ENCODE data around the gene GGN.
"Not testable (repeated sequence)": the region's sequence is repeated elsewhere in the genome, so short reads cannot be mapped to it uniquely, and the experiment has no call there.

GGN gene

DNA sequence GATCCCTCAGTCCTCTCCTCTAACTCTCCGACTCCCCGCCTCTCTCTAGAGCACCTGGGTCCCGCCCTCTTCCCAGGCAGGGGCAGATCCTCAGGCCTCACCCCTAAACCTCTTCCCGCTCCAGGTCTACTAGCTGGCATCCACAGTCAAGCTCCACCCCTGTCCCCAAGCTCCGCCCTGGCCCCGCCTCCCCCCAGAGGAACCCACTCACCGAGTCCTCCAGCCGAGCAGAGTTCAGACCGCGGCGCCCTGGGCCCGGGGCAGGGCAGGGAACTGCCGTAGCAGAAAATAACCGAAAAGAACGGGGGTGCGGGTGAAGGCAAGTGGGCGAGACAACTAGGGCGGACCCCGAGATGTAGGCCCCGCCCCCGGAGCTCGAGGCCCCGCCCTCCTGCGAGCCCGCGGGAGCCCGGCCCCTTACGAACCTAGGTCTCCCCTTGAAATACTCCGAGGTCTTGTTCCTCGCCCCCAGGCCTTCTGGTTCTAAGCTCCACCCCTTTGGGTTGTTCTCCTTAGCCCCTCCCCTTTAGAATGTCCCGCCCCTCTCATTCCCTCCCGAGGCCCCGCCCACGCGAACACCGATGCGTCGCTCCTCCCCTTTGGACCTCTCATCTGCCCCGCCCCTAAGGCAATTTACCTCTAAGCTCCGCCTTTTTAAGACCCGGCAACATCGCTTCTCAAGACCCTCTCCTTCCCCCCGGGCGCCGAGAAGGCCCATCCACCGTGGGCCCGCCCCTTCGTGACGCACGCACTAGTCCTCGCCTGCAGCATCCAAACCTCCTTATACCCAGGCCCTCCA is at the start of gene GGN:
Gene GGN, minus strand, starts transcription at position 485 of the 799 bp plus-strand sequence. CDS start 773 bp downstream, outside the sequence.
- DNase-seq: peak; percentile 82

DNA sequence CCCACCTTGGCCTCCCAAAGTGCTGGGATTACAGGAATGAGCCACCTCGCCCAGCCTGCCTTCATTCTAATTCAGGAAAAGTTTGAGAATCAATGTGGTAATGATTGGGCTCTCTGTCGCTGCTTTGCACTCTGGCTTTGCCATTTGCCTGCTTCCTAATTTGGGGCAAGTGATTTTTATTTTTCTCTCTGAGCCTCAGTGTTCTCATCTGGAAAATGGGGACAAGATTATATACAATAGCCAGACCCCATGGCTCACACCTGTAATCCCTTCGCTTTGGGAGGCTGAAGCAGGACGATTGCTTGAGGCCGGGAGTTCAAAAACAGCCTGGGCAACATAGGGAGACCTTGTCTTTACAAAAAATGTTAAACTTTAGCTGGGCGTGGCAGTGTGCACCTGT is 49.5 kb upstream of the GGN start:
- no peak for DNase-seq

DNA sequence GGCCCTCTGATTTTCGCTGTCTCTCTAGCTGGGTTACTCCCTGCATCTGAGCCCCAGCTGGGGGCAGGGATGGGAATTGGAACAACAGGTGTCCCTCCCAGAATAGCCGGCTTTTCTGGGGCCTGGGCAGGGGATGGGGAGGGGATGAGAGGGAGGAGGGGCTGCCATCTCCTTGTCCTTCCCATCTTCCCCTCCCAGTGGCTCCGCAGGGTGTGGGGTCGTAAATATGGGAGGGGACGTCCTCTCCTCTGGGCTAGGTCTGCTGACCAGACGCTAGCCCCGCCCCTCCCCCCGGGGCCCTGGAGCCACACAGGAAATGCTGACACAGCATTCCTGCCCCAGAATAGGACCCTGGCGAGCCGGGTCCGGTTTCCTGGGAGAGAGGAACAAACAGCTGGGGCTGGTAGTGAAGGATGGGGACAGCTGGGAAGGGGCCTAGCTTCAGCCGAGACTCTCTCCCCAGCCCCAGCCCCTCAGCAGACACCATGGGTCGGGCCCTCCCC is 46.8 kb upstream of the GGN start:
- no peak for DNase-seq

DNA sequence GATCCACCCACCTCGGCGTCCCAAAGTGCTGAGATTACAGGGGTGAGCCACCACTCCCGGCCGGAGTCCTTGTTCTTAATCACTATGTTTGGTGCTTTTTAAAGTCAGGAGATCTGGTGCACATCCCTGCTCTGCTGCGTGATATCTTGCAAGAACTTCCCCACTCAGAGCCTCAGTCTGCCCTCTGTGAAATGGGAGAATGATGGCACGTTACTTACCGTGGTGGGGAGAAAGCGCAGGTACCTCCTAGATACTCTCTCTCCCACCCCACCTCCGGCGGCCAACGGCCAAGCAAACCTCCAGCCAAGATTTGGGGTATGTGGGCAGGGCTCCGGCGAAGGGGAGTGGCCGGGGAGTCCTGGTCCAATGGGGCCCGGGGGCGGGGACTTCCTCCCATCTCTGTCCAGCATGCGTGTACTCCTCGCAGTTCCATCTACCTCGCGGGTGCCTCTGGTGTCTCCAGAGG is 45.5 kb upstream of the GGN start, which contains the start of gene RYR1:
Gene RYR1, plus strand, starts transcription at position 424 of the 466 bp plus-strand sequence. CDS start 139 bp downstream, outside the sequence.
- no peak for DNase-seq

- no peak for DNase-seq
Observed at GRCh38 chr19:38430931-38431330, 43.1 kb upstream of the GGN start.

GRCh38 chr19:38429811-38430156 is 42.0 kb upstream of the GGN start:
- no peak for DNase-seq

DNA sequence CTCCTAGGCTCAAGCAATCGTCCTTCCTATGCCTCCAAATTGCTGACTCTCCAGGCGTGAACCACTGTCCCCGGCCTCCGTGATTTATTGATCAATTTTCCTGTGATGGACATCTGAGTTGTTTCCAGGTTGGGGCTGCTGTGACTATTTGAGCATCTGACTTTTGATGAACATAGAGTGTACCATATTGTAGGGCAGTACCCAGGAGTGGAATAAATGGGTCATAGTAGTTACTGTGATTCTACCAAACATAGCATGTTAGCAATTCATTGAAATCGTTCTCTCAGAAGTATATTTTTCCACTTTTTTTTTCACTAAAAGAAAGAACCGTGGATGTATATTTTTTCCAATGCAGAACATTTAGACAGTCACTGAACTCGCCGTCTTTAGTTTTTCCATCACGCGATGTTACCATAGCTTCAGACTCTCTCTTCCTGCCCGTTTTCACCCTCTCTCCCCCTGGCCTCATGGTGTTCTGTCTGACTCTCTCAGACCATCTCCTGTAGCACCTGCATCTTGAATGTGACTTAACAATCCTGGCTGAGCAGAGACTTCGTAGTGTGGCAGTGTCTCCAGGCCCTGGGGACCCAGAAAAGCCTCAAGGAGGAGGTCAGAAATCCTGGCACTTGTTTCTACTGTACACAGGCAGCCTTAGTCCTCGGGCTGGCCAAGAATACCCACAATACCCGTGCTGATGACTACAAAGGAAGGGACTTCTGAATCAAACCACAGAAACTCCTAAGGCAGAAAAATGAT is 41.4 kb upstream of the GGN start:
- DNase-seq: no peak

GRCh38 chr19:38427035-38427677 is 39.3 kb upstream of the GGN start:
- DNase-seq: not testable (repeated sequence)

GRCh38 chr19:38425810-38426466 is 38.1 kb upstream of the GGN start, which contains the start of gene RASGRP4:
TSS of gene RASGRP4 (minus strand) at chr19:38426219. CDS start at chr19:38426091, 128 bp downstream.
- no peak for DNase-seq

DNA sequence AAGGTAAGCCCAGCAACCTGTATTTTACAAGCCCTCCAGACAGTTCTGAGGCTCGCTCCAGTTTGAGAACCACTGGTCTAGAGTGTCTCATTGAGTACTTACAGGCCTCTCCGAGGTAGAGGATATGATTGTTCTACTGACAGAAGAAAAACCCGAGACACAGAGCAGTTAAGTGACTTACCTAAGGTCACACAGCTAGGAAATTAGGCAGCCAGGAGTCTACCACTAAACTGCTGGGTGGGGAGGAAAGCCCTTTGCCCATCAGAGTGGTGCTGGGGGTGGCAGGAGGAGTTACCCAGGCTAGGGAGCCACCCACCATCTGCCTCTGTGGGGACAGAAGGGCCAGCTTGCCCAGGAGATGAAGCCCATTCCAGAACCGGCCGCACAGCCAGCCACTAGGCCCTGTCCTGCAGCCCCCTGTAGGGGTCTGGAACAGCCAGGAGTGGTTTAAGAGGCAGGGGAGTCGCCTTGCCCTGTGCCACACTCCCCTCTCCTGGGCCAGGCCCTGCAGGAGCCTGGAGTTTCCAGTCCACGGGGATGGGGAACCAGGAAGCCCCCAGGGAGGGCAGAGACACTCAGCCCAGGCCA is 37.5 kb upstream of the GGN start:
- DNase-seq: no peak

DNA sequence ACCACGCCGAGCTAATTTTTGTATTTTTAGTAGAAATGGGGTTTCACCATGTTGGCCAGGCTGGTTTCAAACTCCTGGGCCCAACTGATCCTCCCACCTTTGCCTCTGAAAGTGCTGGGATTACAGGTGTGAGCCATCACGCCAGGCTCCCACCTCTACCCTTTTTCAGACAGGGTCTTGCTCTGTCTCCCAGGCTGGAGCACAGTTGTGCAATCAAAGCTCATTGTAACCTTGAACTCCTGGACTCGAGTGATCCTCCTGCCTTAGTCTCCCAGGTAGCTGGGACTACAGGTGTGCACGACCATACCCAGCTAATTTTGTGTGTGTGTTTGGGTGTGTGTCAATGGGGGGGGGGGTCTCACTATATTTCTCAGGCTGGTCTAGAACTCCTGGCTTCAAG is 36.4 kb upstream of the GGN start:
- no peak for DNase-seq

- DNase-seq: no peak
Observed at GRCh38 chr19:38422438-38422837, 34.6 kb upstream of the GGN start.

DNA sequence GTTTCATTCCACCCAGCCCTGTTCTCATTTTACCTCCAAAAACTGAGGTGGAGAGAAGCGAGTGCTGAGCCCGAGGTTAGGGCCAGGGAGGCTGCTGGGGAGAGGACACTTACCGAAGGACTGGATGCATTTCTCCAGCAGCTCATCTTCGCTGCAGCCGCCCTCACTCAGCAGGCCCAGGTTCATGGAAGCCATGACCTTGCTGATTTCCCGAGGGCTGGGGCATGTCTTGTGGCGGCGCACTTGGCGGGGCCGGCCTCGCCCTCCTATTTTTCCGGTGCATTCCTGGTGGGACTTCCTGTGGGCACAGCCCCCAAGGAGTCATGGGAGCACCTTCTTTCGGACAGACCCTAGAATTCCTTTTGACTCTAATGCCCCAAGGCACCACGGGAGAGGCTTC is 34.0 kb upstream of the GGN start:
- no peak for DNase-seq

DNA sequence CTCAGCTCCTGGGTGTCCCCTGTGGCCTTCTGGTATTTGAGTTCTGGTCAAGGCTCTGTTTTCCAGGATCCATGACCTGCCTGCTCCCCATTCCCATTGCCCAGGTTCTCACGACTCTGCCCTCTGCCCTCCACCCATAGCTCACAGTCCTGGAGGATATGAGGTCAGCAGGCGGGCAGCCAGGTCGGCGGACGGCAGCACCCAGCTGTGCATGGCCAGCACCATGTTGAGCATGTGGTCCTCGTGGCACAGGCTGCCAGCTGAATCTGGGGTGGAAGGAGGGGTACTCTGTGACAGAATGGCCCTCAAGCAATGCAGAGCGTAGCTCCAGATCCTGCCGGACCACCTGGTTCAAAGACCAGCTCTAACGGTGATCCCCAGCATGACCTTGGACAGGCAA is 33.1 kb upstream of the GGN start:
- DNase-seq: no peak

GRCh38 chr19:38417544-38418506 is 30.0 kb upstream of the GGN start:
- peak; percentile 3 for DNase-seq

DNA sequence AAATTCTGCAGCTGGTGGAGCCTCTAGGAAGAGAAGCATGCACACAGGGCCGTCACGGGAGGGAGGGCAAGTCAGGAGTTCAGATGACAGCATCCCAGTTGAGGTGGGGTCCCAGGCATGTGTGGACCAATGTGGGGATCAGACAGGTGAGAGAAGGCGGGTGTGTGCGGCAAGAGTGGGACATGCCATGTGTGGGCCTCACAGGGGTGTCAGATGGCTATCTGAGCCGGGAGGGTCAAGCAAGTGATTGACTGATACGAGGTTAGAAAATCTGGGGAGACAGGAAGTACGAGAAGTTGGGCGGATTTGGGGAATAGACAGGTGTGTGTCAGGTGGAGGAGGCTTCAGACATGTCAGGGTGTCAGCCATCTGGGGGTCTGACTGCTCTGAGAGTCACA is 29.3 kb upstream of the GGN start:
- no peak for DNase-seq

- DNase-seq: no peak
Observed at GRCh38 chr19:38413416-38413815, 25.6 kb upstream of the GGN start.

DNA sequence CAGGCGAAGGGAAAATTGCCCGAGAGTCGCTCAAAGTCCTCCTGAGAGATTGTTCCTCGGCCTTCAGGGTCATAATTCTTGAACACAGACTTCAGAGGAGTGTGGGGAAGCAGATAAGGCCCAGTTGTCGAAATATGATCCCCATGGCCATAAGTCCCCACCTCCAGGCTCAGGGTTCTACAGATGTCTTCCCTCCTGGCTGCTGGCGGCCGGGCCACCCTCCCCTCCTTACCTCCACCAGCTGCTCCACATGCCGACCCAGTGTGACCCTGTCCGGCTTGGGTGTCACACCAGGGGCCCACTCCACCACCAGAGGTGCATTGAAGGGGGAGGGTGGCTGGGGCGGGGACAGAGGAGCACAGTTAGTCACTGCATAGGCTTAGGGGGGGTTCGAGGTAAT is 25.1 kb upstream of the GGN start:
- no peak for DNase-seq

- no peak for DNase-seq
Observed at GRCh38 chr19:38412491-38412890, 24.7 kb upstream of the GGN start.

- not testable (repeated sequence) for DNase-seq
Observed at GRCh38 chr19:38411898-38412297, 24.1 kb upstream of the GGN start.
